ENCODE results near the gene NCAM1.

Gene NCAM1

DNA sequence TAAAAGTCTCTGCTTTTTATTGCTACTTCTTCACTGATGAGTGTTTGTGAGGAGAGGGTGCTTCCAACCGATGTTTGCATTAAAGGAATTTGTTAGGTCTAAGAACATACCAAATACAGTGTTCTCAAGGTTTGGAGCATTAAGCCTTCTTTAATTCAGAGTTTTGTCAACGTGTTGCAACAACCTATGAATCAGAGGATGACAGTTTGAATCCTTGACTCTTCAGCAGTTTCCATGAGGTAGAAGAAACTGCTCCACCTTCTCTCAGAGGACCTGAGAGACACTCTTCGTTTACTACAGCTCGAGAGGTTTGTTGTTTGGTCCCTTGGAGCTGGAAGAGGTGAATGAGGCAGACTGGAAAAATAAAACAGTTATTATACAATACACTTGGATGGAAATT lies 55.7 kb downstream of the NCAM1 start:
- H3F3A ChIP-seq (ENCODE audit: insufficient read depth, low read length): no peaks in the 10 kb centered on the region
- H3K4me3 ChIP-seq (ENCODE audit: low read length): no peak overlapping the region
- no peaks in the 10 kb centered on the region for H3K9me2 ChIP-seq (replicated peaks; ENCODE audit: insufficient read depth, low read length)
- no peaks in the 10 kb centered on the region for H3K27me3 ChIP-seq (replicated peaks; ENCODE audit: insufficient read depth, low read length)
- no peak overlapping the region for H2AFZ ChIP-seq (ENCODE audit: low read length)
- no peaks in the 10 kb centered on the region for H3K9me3 ChIP-seq (replicated peaks; ENCODE audit: insufficient read depth, low read length)
- H3K79me2 ChIP-seq (ENCODE audit: low read length): no peaks in the 10 kb centered on the region
- no peak overlapping the region for H3K27ac ChIP-seq (ENCODE audit: low read length)
- no peaks in the 10 kb centered on the region for H3K36me3 ChIP-seq (replicated peaks; ENCODE audit: insufficient read depth, low read length)
- no peak for DNase-seq
- no peak for TF ChIP-seq EZH2phosphoT487 (IDR thresholded peaks at IDR 0.05; ENCODE audit: low read length)
- TF ChIP-seq, protein P1, sequence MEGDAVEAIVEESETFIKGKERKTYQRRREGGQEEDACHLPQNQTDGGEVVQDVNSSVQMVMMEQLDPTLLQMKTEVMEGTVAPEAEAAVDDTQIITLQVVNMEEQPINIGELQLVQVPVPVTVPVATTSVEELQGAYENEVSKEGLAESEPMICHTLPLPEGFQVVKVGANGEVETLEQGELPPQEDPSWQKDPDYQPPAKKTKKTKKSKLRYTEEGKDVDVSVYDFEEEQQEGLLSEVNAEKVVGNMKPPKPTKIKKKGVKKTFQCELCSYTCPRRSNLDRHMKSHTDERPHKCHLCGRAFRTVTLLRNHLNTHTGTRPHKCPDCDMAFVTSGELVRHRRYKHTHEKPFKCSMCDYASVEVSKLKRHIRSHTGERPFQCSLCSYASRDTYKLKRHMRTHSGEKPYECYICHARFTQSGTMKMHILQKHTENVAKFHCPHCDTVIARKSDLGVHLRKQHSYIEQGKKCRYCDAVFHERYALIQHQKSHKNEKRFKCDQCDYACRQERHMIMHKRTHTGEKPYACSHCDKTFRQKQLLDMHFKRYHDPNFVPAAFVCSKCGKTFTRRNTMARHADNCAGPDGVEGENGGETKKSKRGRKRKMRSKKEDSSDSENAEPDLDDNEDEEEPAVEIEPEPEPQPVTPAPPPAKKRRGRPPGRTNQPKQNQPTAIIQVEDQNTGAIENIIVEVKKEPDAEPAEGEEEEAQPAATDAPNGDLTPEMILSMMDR (IDR thresholded peaks at IDR 0.05; ENCODE audit: low read length): no peak
- TF ChIP-seq EZH2 (optimal IDR thresholded peaks at IDR 0.05; ENCODE audit: low read depth, low read length): no peak
- no peak overlapping the region for H3K4me2 ChIP-seq (ENCODE audit: low read depth, low read length)
- H3K4me1 ChIP-seq (ENCODE audit: low read length): no peaks in the 10 kb centered on the region
- H3K9ac ChIP-seq (ENCODE audit: low read length): no peak overlapping the region
- no peaks in the 10 kb centered on the region for H4K20me1 ChIP-seq (ENCODE audit: insufficient read depth, low read length)

DNA sequence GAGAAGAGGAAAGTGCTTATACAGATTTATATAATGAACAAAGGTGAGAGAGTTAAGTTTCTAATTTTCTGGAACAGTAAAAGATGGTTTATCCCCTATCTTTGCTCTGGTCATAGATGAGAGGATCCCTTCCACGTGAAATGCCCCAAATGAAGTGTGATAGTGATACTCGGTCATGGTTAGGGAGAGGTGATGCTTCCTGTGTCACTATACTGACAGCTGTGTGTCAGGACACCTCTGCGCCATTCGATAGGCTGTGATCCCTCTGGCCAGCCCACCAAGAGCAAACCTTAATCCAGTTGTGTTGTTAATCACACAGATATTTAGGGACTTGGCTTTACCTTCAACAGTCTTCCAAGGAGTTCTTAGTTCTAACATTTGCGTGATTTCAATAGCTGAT lies 57.7 kb downstream of the NCAM1 start:
- H3K27ac ChIP-seq (ENCODE audit: low read length): no peak overlapping the region
- H2AFZ ChIP-seq (ENCODE audit: low read length): no peak overlapping the region
- H4K20me1 ChIP-seq (ENCODE audit: insufficient read depth, low read length): no peaks in the 10 kb centered on the region
- H3K9me2 ChIP-seq (replicated peaks; ENCODE audit: insufficient read depth, low read length): no peaks in the 10 kb centered on the region
- no peaks in the 10 kb centered on the region for H3K4me1 ChIP-seq (ENCODE audit: low read length)
- H3K36me3 ChIP-seq (replicated peaks; ENCODE audit: insufficient read depth, low read length): no peaks in the 10 kb centered on the region
- DNase-seq: no peak
- H3K9me3 ChIP-seq (replicated peaks; ENCODE audit: insufficient read depth, low read length): no peaks in the 10 kb centered on the region
- no peak overlapping the region for H3K4me3 ChIP-seq (ENCODE audit: low read length)
- H3K27me3 ChIP-seq (replicated peaks; ENCODE audit: insufficient read depth, low read length): no peaks in the 10 kb centered on the region
- TF ChIP-seq EZH2 (optimal IDR thresholded peaks at IDR 0.05; ENCODE audit: low read depth, low read length) (no peak), EZH2phosphoT487 (IDR thresholded peaks at IDR 0.05; ENCODE audit: low read length) (no peak)
- TF ChIP-seq, protein P1 (IDR thresholded peaks at IDR 0.05; ENCODE audit: low read length): no peak
- no peaks in the 10 kb centered on the region for H3K79me2 ChIP-seq (ENCODE audit: low read length)
- H3K9ac ChIP-seq (ENCODE audit: low read length): no peak overlapping the region
- H3K4me2 ChIP-seq (ENCODE audit: low read depth, low read length): no peak overlapping the region
- H3F3A ChIP-seq (ENCODE audit: insufficient read depth, low read length): no peaks in the 10 kb centered on the region

DNA sequence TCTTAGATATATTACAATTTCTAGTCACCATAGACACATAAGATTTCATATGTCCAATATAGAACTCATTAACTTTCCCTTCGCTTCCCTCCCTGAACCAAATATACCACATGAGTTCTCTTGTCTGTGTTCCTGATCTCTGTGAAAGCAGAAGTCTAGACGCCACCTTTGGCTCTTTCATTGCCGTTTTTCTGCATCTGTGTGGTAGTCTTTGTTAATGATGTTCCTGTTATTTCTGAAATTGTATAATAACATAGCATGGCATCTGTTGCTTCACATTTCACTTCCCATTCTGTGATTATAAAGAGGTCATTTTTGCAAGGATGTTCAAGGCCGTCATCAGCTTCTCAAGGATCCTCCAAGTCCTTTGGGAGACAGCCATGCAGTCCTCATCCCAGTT lies 58.5 kb downstream of the NCAM1 start:
- H3K27ac ChIP-seq (ENCODE audit: low read length): no peak overlapping the region
- no peaks in the 10 kb centered on the region for H3K36me3 ChIP-seq (replicated peaks; ENCODE audit: insufficient read depth, low read length)
- TF ChIP-seq EZH2 (optimal IDR thresholded peaks at IDR 0.05; ENCODE audit: low read depth, low read length) (no peak), EZH2phosphoT487 (IDR thresholded peaks at IDR 0.05; ENCODE audit: low read length) (no peak)
- TF ChIP-seq, protein P1 (IDR thresholded peaks at IDR 0.05; ENCODE audit: low read length): no peak
- no peaks in the 10 kb centered on the region for H4K20me1 ChIP-seq (ENCODE audit: insufficient read depth, low read length)
- H3K9ac ChIP-seq (ENCODE audit: low read length): no peak overlapping the region
- no peak overlapping the region for H2AFZ ChIP-seq (ENCODE audit: low read length)
- no peaks in the 10 kb centered on the region for H3K27me3 ChIP-seq (replicated peaks; ENCODE audit: insufficient read depth, low read length)
- H3K4me2 ChIP-seq (ENCODE audit: low read depth, low read length): no peak overlapping the region
- H3K4me1 ChIP-seq (ENCODE audit: low read length): no peaks in the 10 kb centered on the region
- H3K9me3 ChIP-seq (replicated peaks; ENCODE audit: insufficient read depth, low read length): no peaks in the 10 kb centered on the region
- H3K4me3 ChIP-seq (ENCODE audit: low read length): no peak overlapping the region
- H3F3A ChIP-seq (ENCODE audit: insufficient read depth, low read length): no peaks in the 10 kb centered on the region
- H3K79me2 ChIP-seq (ENCODE audit: low read length): no peaks in the 10 kb centered on the region
- no peak for DNase-seq
- H3K9me2 ChIP-seq (replicated peaks; ENCODE audit: insufficient read depth, low read length): no peaks in the 10 kb centered on the region
